ENCODE data around the gene MACROH2A1. TPM values are rescaled to one million over a fixed set of nuclear protein-coding genes. Genes with fewer than 3 reads are reported as not detected.

MACROH2A1 gene
- total and polyA plus RNA-seq, 7 experiments from 2014 or later, result 109 to 288 (median 133) TPM

- POLR2A ChIA-PET, result no interaction called here
- Mint-ChIP-seq H3K36me3 (peaks cover 0 to 6% (median 0%) of the 10 kb centered on the region in 5 donors), H3K27me3 (peaks cover 0 to 17% (median 8%) of the 10 kb centered on the region in 5 donors), H3K4me1 (peaks cover 0 to 50% (median 19%) of the 10 kb centered on the region in 7 donors), H3K4me3 (no peak overlapping the region), H3K9me3 (no peaks in the 10 kb centered on the region), H3K27ac (no peak overlapping the region)
- intact Hi-C loops (cut with micrococcal nuclease), result no loop called here
- H3K36me3 ChIP-seq (ENCODE audit: control insufficient read depth in 2 of 3, insufficient read depth in 3 of 3, low read length in 3 of 3), result no peaks in the 10 kb centered on the region
- no peaks in the 10 kb centered on the region for H3K27me3 ChIP-seq (ENCODE audit: control insufficient read depth in 2 of 2, insufficient read depth in 2 of 2, low read length in 2 of 2)
- ATAC-seq, result no peak
- H3K4me3 ChIP-seq (ENCODE audit: low read length), result no peak overlapping the region
- no peaks in the 10 kb centered on the region for H3K4me1 ChIP-seq (ENCODE audit: control insufficient read depth in 2 of 2, insufficient read depth in 2 of 2, low read length in 2 of 2)
- CTCF ChIA-PET, result no interaction called here
- H3K9me3 ChIP-seq (ENCODE audit: control insufficient read depth in 2 of 3, low read length in 3 of 3), result no peaks in the 10 kb centered on the region
- no peak overlapping the region for H3K27ac ChIP-seq (ENCODE audit: low read depth, low read length)
- DNase-seq, result no peak
These were observed 91.7 kb downstream of the MACROH2A1 start for GRCh38 chr5:135307143-135307903.

GRCh38 chr5:135306557-135306956, 92.5 kb downstream of the MACROH2A1 start:
- Mint-ChIP-seq H3K9me3 (no peaks in the 10 kb centered on the region), H3K4me1 (peaks cover 0 to 44% (median 19%) of the 10 kb centered on the region in 7 donors), H3K4me3 (no peak overlapping the region), H3K36me3 (peaks cover 0 to 4% (median 0%) of the 10 kb centered on the region in 5 donors), H3K27ac (no peak overlapping the region), H3K27me3 (peaks cover 3 to 24% (median 10%) of the 10 kb centered on the region in 5 donors)
- Histone ChIP-seq H3K36me3 (ENCODE audit: control insufficient read depth in 2 of 3, insufficient read depth in 3 of 3, low read length in 3 of 3) (no peaks in the 10 kb centered on the region), H3K4me3 (ENCODE audit: low read length) (no peak overlapping the region), H3K9me3 (ENCODE audit: control insufficient read depth in 2 of 3, low read length in 3 of 3) (no peaks in the 10 kb centered on the region), H3K4me1 (ENCODE audit: control insufficient read depth in 2 of 2, insufficient read depth in 2 of 2, low read length in 2 of 2) (no peaks in the 10 kb centered on the region), H3K27ac (ENCODE audit: low read depth, low read length) (no peak overlapping the region), H3K27me3 (ENCODE audit: control insufficient read depth in 2 of 2, insufficient read depth in 2 of 2, low read length in 2 of 2) (no peaks in the 10 kb centered on the region)
- intact Hi-C loops (cut with micrococcal nuclease), result no loop called here
- CTCF ChIA-PET, result no interaction called here
- no peak for ATAC-seq
- POLR2A ChIA-PET, result no interaction called here
- DNase-seq, result no peak

- no peaks in the 10 kb centered on the region for H3K9me3 ChIP-seq (ENCODE audit: control insufficient read depth in 2 of 3, low read length in 3 of 3)
These were observed 94.4 kb downstream of the MACROH2A1 start for GRCh38 chr5:135304352-135305221.

GRCh38 chr5:135303582-135304173, 95.4 kb downstream of the MACROH2A1 start:
- peaks cover 9 to 45% (median 9%) of the 10 kb centered on the region in 5 donors for H3K27me3 Mint-ChIP-seq
- H3K4me1 Mint-ChIP-seq, result peaks cover 0 to 16% (median 0%) of the 10 kb centered on the region in 7 donors
- Histone ChIP-seq H3K4me1 (ENCODE audit: control insufficient read depth in 2 of 2, insufficient read depth in 2 of 2, low read length in 2 of 2) (no peaks in the 10 kb centered on the region), H3K4me3 (ENCODE audit: low read length) (no peak overlapping the region), H3K9me3 (ENCODE audit: control insufficient read depth in 2 of 3, low read length in 3 of 3) (no peaks in the 10 kb centered on the region), H3K27me3 (ENCODE audit: control insufficient read depth in 2 of 2, insufficient read depth in 2 of 2, low read length in 2 of 2) (no peaks in the 10 kb centered on the region), H3K36me3 (ENCODE audit: control insufficient read depth in 2 of 3, insufficient read depth in 3 of 3, low read length in 3 of 3) (no peaks in the 10 kb centered on the region), H3K27ac (ENCODE audit: low read depth, low read length) (no peak overlapping the region)
- DNase-seq (no peak), ATAC-seq (no peak)
- ChIA-PET CTCF (no interaction called here), POLR2A (interaction anchor here (1.3 kb wide), 1 partner anchor 10 kb away, joined by 3 read pairs; no protein-coding TSS in a partner anchor)
- intact Hi-C loops (cut with micrococcal nuclease), result no loop called here
- no peak overlapping the region for H3K27ac Mint-ChIP-seq
- H3K36me3 Mint-ChIP-seq, result no peaks in the 10 kb centered on the region
- no peaks in the 10 kb centered on the region for H3K9me3 Mint-ChIP-seq
- no peak overlapping the region for H3K4me3 Mint-ChIP-seq

More at GRCh38 chr5:135304352-135305221, 94.4 kb downstream of the MACROH2A1 start:
- Mint-ChIP-seq H3K9me3 (no peaks in the 10 kb centered on the region), H3K4me3 (no peak overlapping the region), H3K36me3 (peaks cover 0 to 1% (median 0%) of the 10 kb centered on the region in 5 donors), H3K27ac (no peak overlapping the region), H3K4me1 (peaks cover 0 to 25% (median 5%) of the 10 kb centered on the region in 7 donors), H3K27me3 (peaks cover 9 to 40% (median 12%) of the 10 kb centered on the region in 5 donors)
- DNase-seq, result no peak
- ChIA-PET POLR2A (no interaction called here), CTCF (no interaction called here)
- no peak for ATAC-seq
- intact Hi-C loops (cut with micrococcal nuclease), result no loop called here
- H3K4me1 ChIP-seq (ENCODE audit: control insufficient read depth in 2 of 2, insufficient read depth in 2 of 2, low read length in 2 of 2), result no peaks in the 10 kb centered on the region
- H3K27me3 ChIP-seq (ENCODE audit: control insufficient read depth in 2 of 2, insufficient read depth in 2 of 2, low read length in 2 of 2), result no peaks in the 10 kb centered on the region
- H3K4me3 ChIP-seq (ENCODE audit: low read length), result no peak overlapping the region
- H3K27ac ChIP-seq (ENCODE audit: low read depth, low read length), result no peak overlapping the region
- H3K36me3 ChIP-seq (ENCODE audit: control insufficient read depth in 2 of 3, insufficient read depth in 3 of 3, low read length in 3 of 3), result no peaks in the 10 kb centered on the region

GRCh38 chr5:135296900-135297816, 101.9 kb downstream of the MACROH2A1 start:
- H3K27me3 Mint-ChIP-seq, result peaks cover 16 to 66% (median 26%) of the 10 kb centered on the region in 5 donors
- Histone ChIP-seq H3K36me3 (ENCODE audit: control insufficient read depth in 2 of 3, insufficient read depth in 3 of 3, low read length in 3 of 3) (no peaks in the 10 kb centered on the region), H3K9me3 (ENCODE audit: control insufficient read depth in 2 of 3, low read length in 3 of 3) (no peaks in the 10 kb centered on the region), H3K27ac (ENCODE audit: low read depth, low read length) (no peak overlapping the region), H3K4me3 (ENCODE audit: low read length) (no peak overlapping the region), H3K27me3 (ENCODE audit: control insufficient read depth in 2 of 2, insufficient read depth in 2 of 2, low read length in 2 of 2) (no peaks in the 10 kb centered on the region), H3K4me1 (ENCODE audit: control insufficient read depth in 2 of 2, insufficient read depth in 2 of 2, low read length in 2 of 2) (no peaks in the 10 kb centered on the region)
- H3K27ac Mint-ChIP-seq, result no peak overlapping the region
- DNase-seq, result no peak
- ChIA-PET POLR2A (no interaction called here), CTCF (interaction anchor here (0.6 kb wide), 1 partner anchor 358 kb away, joined by 3 read pairs; no protein-coding TSS in a partner anchor)
- intact Hi-C loops (cut with micrococcal nuclease), result no loop called here
- no peak overlapping the region for H3K4me3 Mint-ChIP-seq
- peaks cover 0 to 2% (median 0%) of the 10 kb centered on the region in 5 donors for H3K36me3 Mint-ChIP-seq
- no peaks in the 10 kb centered on the region for H3K9me3 Mint-ChIP-seq
- H3K4me1 Mint-ChIP-seq, result no peaks in the 10 kb centered on the region
- no peak for ATAC-seq

GRCh38 chr5:135295852-135296251, 103.2 kb downstream of the MACROH2A1 start:
- H3K27ac Mint-ChIP-seq, result no peak overlapping the region
- no peak for DNase-seq
- no peak overlapping the region for H3K27ac ChIP-seq (ENCODE audit: low read depth, low read length)
- ChIA-PET CTCF (no interaction called here), POLR2A (no interaction called here)
- H3K4me3 Mint-ChIP-seq, result no peak overlapping the region
- H3K4me1 ChIP-seq (ENCODE audit: control insufficient read depth in 2 of 2, insufficient read depth in 2 of 2, low read length in 2 of 2), result no peaks in the 10 kb centered on the region
- H3K36me3 Mint-ChIP-seq, result peaks cover 0 to 2% (median 0%) of the 10 kb centered on the region in 5 donors
- intact Hi-C loops (cut with micrococcal nuclease), result no loop called here
- H3K9me3 ChIP-seq (ENCODE audit: control insufficient read depth in 2 of 3, low read length in 3 of 3), result no peaks in the 10 kb centered on the region
- no peaks in the 10 kb centered on the region for H3K4me1 Mint-ChIP-seq
- H3K36me3 ChIP-seq (ENCODE audit: control insufficient read depth in 2 of 3, insufficient read depth in 3 of 3, low read length in 3 of 3), result no peaks in the 10 kb centered on the region
- no peaks in the 10 kb centered on the region for H3K27me3 ChIP-seq (ENCODE audit: control insufficient read depth in 2 of 2, insufficient read depth in 2 of 2, low read length in 2 of 2)
- ATAC-seq, result no peak
- no peaks in the 10 kb centered on the region for H3K9me3 Mint-ChIP-seq
- H3K27me3 Mint-ChIP-seq, result peaks cover 18 to 67% (median 22%) of the 10 kb centered on the region in 5 donors
- H3K4me3 ChIP-seq (ENCODE audit: low read length), result no peak overlapping the region

All from naive thymus-derived CD4-positive, alpha-beta T cell (primary cell).